IMR-90 (cell line): ENCODE data around the gene NOP16. TPM values are rescaled to one million over a fixed set of nuclear protein-coding genes. Genes with fewer than 3 reads are reported as not detected.

Experiments
- ATAC-seq: fragments of 200-7000 bp; cut with Tn5 transposase; 2 replicates; pipeline ENCODE4 v1.9.1; 2020; ENCODE audit warnings: low read depth, mild to moderate bottlenecking, moderate library complexity
- BruUV-seq: library from RNA; stranded (reverse); fragments of 400-500 nt; replicated peaks from 2 replicates; lab custom pipeline; 2021; lab: Mats Ljungman, UMichigan
- CTCF ChIA-PET: fragments of 300-600 bp; formaldehyde crosslinking; extraction: SDS; loops from one replicate; lab custom pipeline; 2021; ENCODE audit warnings: antibody characterized with exemption; lab: Yijun Ruan, JAX
- POLR2A ChIA-PET: fragments of 300-600 bp; sonication (Branson Sonifier 250); formaldehyde crosslinking; loops from one replicate; lab custom pipeline; 2022; ENCODE audit warnings: antibody characterized with exemption; ENCODE audit not compliant: unreplicated experiment; lab: Charles Lee
- DNase-seq: peaks from one replicate; pipeline ENCODE4 v3.0.0; 2013
- H2AFZ ChIP-seq: replicated peaks from 2 replicates; pipeline ENCODE3; 2013; ENCODE audit warnings: low read length, mild to moderate bottlenecking; ENCODE audit not compliant: poor library complexity
- H2AK5ac ChIP-seq: 2 replicates; pipeline ENCODE4 v1.6.1; 2013; ENCODE audit warnings: low read depth, low read length, inconsistent platforms
- H2AK9ac ChIP-seq: replicated peaks from 2 replicates; pipeline ENCODE3; 2013; ENCODE audit warnings: mild to moderate bottlenecking, low read depth, low read length, moderate library complexity; ENCODE audit not compliant: poor library complexity
- H2BK120ac ChIP-seq: 2 replicates; pipeline ENCODE4 v1.6.1; 2013; ENCODE audit warnings: low read depth, low read length, inconsistent platforms
- H2BK15ac ChIP-seq: 3 replicates; pipeline ENCODE4 v1.6.1; 2013; ENCODE audit warnings: low read depth, low read length, inconsistent platforms
- H2BK20ac ChIP-seq: 2 replicates; pipeline ENCODE4 v1.6.1; 2013; ENCODE audit warnings: low read depth, mild to moderate bottlenecking, inconsistent platforms, low read length, moderate library complexity
- H2BK5ac ChIP-seq: 2 replicates; pipeline ENCODE4 v1.6.1; 2013; ENCODE audit warnings: mild to moderate bottlenecking, low read depth, low read length, inconsistent platforms; ENCODE audit not compliant: poor library complexity, severe bottlenecking
- H3K14ac ChIP-seq: replicated peaks from 2 replicates; pipeline ENCODE4 v1.6.1; 2013; ENCODE audit warnings: low read depth, low read length, inconsistent platforms
- H3K18ac ChIP-seq: 2 replicates; pipeline ENCODE4 v1.6.1; 2013; ENCODE audit warnings: low read depth, low read length, control low read depth
- H3K23ac ChIP-seq: 2 replicates; pipeline ENCODE4 v1.6.1; 2013; ENCODE audit warnings: low read depth, low read length, inconsistent platforms
- H3K27ac ChIP-seq: 2 replicates; pipeline ENCODE4 v1.5.1; 2013; ENCODE audit warnings: mild to moderate bottlenecking, control low read depth, low read length; ENCODE audit not compliant: insufficient read depth
- H3K27me3 ChIP-seq: 2 replicates; pipeline ENCODE4 v1.6.1; 2013; ENCODE audit warnings: low read length; ENCODE audit not compliant: control insufficient read depth, insufficient read depth
- H3K36me3 ChIP-seq: 2 replicates; pipeline ENCODE4 v1.6.1; 2013; ENCODE audit warnings: low read length, mixed read lengths; ENCODE audit not compliant: control insufficient read depth, insufficient read depth
- H3K4ac ChIP-seq: 2 replicates; pipeline ENCODE4 v1.6.1; 2013; ENCODE audit warnings: low read depth, low read length, inconsistent platforms
- H3K4me1 ChIP-seq: 2 replicates; pipeline ENCODE4 v1.6.1; 2013; ENCODE audit warnings: low read length, mixed read lengths; ENCODE audit not compliant: control insufficient read depth, insufficient read depth
- H3K4me2 ChIP-seq: 2 replicates; pipeline ENCODE4 v1.6.1; 2013; ENCODE audit warnings: low read depth, mild to moderate bottlenecking, control low read depth, low read length, moderate library complexity
- H3K4me3 ChIP-seq: 2 replicates; pipeline ENCODE4 v1.5.1; 2013; ENCODE audit warnings: low read depth, mild to moderate bottlenecking, control low read depth, low read length, moderate library complexity; ENCODE audit not compliant: insufficient read depth
- H3K56ac ChIP-seq: 2 replicates; pipeline ENCODE4 v1.6.1; 2013; ENCODE audit warnings: low read length, inconsistent platforms; ENCODE audit not compliant: insufficient read depth; ENCODE audit errors: extremely low read depth
- H3K79me1 ChIP-seq, 2 experiments: 2 replicates each; pipeline ENCODE4 v1.6.1; 2013; ENCODE audit warnings: low read length in 2 of 2, inconsistent platforms in 1 of 2, low read depth in 1 of 2
- H3K9ac ChIP-seq: 2 replicates; pipeline ENCODE4 v1.6.1; 2013; ENCODE audit warnings: low read depth, low read length, control low read depth
- H3K9me1 ChIP-seq: 2 replicates; pipeline ENCODE4 v1.6.1; 2013; ENCODE audit warnings: low read length, inconsistent platforms; ENCODE audit not compliant: insufficient read depth
- H3K9me3 ChIP-seq: 2 replicates; pipeline ENCODE4 v1.6.1; 2013; ENCODE audit warnings: low read length; ENCODE audit not compliant: control insufficient read depth, insufficient read depth
- H4K20me1 ChIP-seq: 2 replicates; pipeline ENCODE4 v1.6.1; 2013; ENCODE audit warnings: low read length, inconsistent platforms; ENCODE audit not compliant: insufficient read depth
- H4K5ac ChIP-seq: 2 replicates; pipeline ENCODE4 v1.6.1; 2013; ENCODE audit warnings: mild to moderate bottlenecking, low read depth, low read length, control low read depth
- H4K8ac ChIP-seq, 2 experiments: 2 replicates each; pipeline ENCODE4 v1.6.1; 2013; ENCODE audit warnings: low read depth in 2 of 2, low read length in 2 of 2, control low read depth in 1 of 2, inconsistent platforms in 1 of 2
- H4K91ac ChIP-seq: 2 replicates; pipeline ENCODE4 v1.6.1; 2013; ENCODE audit warnings: low read depth, low read length, inconsistent platforms; ENCODE audit not compliant: insufficient read depth
- BHLHE40 ChIP-seq: fragments of 150-350 bp; IDR thresholded peaks from 2 replicates; pipeline ENCODE4 v1.6.1; 2016; ENCODE audit warnings: mild to moderate bottlenecking, low read depth, low read length
- CEBPB ChIP-seq: IDR thresholded peaks from 2 replicates; pipeline ENCODE4 v1.6.1; 2012; ENCODE audit warnings: low read depth, low read length, improper control_type of control experiment
- CTCF ChIP-seq: conservative IDR thresholded peaks from 2 replicates; pipeline ENCODE4 v1.5.1; 2012; ENCODE audit warnings: mild to moderate bottlenecking, low read depth, low read length, improper control_type of control experiment
- FOS ChIP-seq: fragments of 150-350 bp; IDR thresholded peaks from 2 replicates; pipeline ENCODE4 v1.6.1; 2016; ENCODE audit warnings: low read depth, low read length
- MAZ ChIP-seq: IDR thresholded peaks from 2 replicates; pipeline ENCODE4 v1.6.1; 2012; ENCODE audit warnings: low read depth, mild to moderate bottlenecking, low read length, improper control_type of control experiment, moderate library complexity, borderline replicate concordance
- POLR2A ChIP-seq: IDR thresholded peaks from 2 replicates; pipeline ENCODE4 v1.6.1; 2012; ENCODE audit warnings: mild to moderate bottlenecking, low read depth, low read length
- RFX5 ChIP-seq: IDR thresholded peaks from 2 replicates; pipeline ENCODE4 v1.8.0; 2012; ENCODE audit warnings: low read depth, mild to moderate bottlenecking, low read length, moderate library complexity
- WGBS, 2 experiments: methylation state at CpG; one replicate each; pipeline versions ENCODE4 v1.1.5 to v1.1.7; 2013; ENCODE audit warnings: missing lambda C conversion rate in 2 of 2; ENCODE audit not compliant: insufficient read length in 1 of 2; ENCODE audit errors: extremely low coverage in 2 of 2; 5-methylcytosine and 5-hydroxymethylcytosine counted together
- dilution Hi-C: fragments of 300-500 bp; cut with HindIII; formaldehyde crosslinking; loops from one replicate; pipeline ENCODE4 v1.14.3; 2018; ENCODE audit warnings: low sequenced_read_pairs; ENCODE audit not compliant: unreplicated experiment
- in situ Hi-C: fragments of 300-500 bp; cut with MboI; formaldehyde crosslinking; loops from 3 replicates; pipeline ENCODE4 v1.14.3; 2019; ENCODE audit warnings: low sequenced_read_pairs, inconsistent platforms, mixed read lengths
- intact Hi-C: fragments of 100-400 bp; cut with micrococcal nuclease; formaldehyde crosslinking; loops from 2 replicates; pipeline ENCODE4 v1.10.0; 2022
- polyA plus RNA-seq, 3 experiments: library from polyadenylated mRNA; depleted of rRNA; stranded (reverse); fragments of >200 nt; gene quantifications; 2 replicates each; pipeline ENCODE4 v1.2.3, GENCODE V29; 2012; ENCODE audit warnings: low replicate concordance in 1 of 3
- total RNA-seq: library from RNA; depleted of rRNA; stranded (reverse); fragments of >200 nt; gene quantifications from 2 replicates; pipeline ENCODE4 v1.2.3, GENCODE V29; 2012

Gene NOP16
- total and polyA plus RNA-seq, 2 of the 4 experiments (the other 2 are of a cell fraction): 28.0 to 60.4 TPM

- ATAC-seq (no peak), DNase-seq (no peak)
- H3K9me1 ChIP-seq: no peaks in the 10 kb centered on the region; the same call in 1 of the 2 replicates
- peaks cover 3% of the 10 kb centered on the region; the same call in 1 of the 2 replicates for H4K20me1 ChIP-seq
- peaks cover 38% of the 10 kb centered on the region for H3K36me3 ChIP-seq
- H2AK5ac ChIP-seq: no peak overlapping the region
- H3K18ac ChIP-seq: no peak overlapping the region
- no peak overlapping the region for H3K23ac ChIP-seq
- no peak overlapping the region for H4K8ac ChIP-seq
- H3K9me3 ChIP-seq: no peaks in the 10 kb centered on the region
- H3K4ac ChIP-seq: no peak overlapping the region
- no peak overlapping the region for H3K14ac ChIP-seq
- no peak overlapping the region for H3K56ac ChIP-seq
- dilution Hi-C loops: no loop called here
- no TSS peak for BruUV-seq
- peaks cover 13 to 38% of the 10 kb centered on the region in 2 experiments; a peak in 3 of 4 replicates for H3K79me1 ChIP-seq
- H3K27ac ChIP-seq: no peak overlapping the region
- no peak overlapping the region for H2BK20ac ChIP-seq
- no peak overlapping the region for H2BK120ac ChIP-seq
- intact Hi-C loops: no loop called here
- no peak overlapping the region for H3K9ac ChIP-seq
- H2AFZ ChIP-seq: no peak overlapping the region
- H4K91ac ChIP-seq: no peak overlapping the region
- no peak for TF ChIP-seq MAZ
- TF ChIP-seq BHLHE40: no peak
- no peak for TF ChIP-seq CEBPB
- TF ChIP-seq FOS: no peak
- no peak for TF ChIP-seq CTCF
- TF ChIP-seq RFX5: no peak
- no peak for TF ChIP-seq POLR2A
- ChIA-PET CTCF (no interaction called here), POLR2A (no interaction called here)
- in situ Hi-C loops: no loop called here
- H3K4me3 ChIP-seq: no peak overlapping the region
- no peak overlapping the region for H2BK15ac ChIP-seq
- H4K5ac ChIP-seq: no peak overlapping the region
- H3K27me3 ChIP-seq: no peaks in the 10 kb centered on the region
- no peak overlapping the region for H2BK5ac ChIP-seq
- H2AK9ac ChIP-seq: no peak overlapping the region
- no peaks in the 10 kb centered on the region for H3K4me1 ChIP-seq
- 96% methylated on average over 5 of the region's 12 CpGs; no CpG with 5 or more reads in 1 of the 2 experiments for WGBS, 2 experiments
- H3K4me2 ChIP-seq: no peak overlapping the region
Observed at GRCh38 chr5:176384991-176385390, 3.4 kb downstream of the NOP16 start.
